IMR-90 (cell line): ENCODE measurements around the gene ANKRD33B.

Experiments
- BHLHE40 ChIP-seq: fragments of 150-350 bp; IDR thresholded peaks from 2 replicates; pipeline ENCODE4 v1.6.1; 2016; ENCODE audit warnings: mild to moderate bottlenecking, low read depth, low read length
- CEBPB ChIP-seq: IDR thresholded peaks from 2 replicates; pipeline ENCODE4 v1.6.1; 2012; ENCODE audit warnings: low read depth, low read length, improper control_type of control experiment
- CTCF ChIP-seq: conservative IDR thresholded peaks from 2 replicates; pipeline ENCODE4 v1.5.1; 2012; ENCODE audit warnings: mild to moderate bottlenecking, low read depth, low read length, improper control_type of control experiment
- FOS ChIP-seq: fragments of 150-350 bp; IDR thresholded peaks from 2 replicates; pipeline ENCODE4 v1.6.1; 2016; ENCODE audit warnings: low read depth, low read length
- MAFK ChIP-seq: IDR thresholded peaks from 2 replicates; pipeline ENCODE4 v1.6.1; 2012; ENCODE audit warnings: low read depth, low read length, improper control_type of control experiment
- MXI1 ChIP-seq: IDR thresholded peaks from 2 replicates; pipeline ENCODE4 v1.6.1; 2012; ENCODE audit warnings: low read depth, mild to moderate bottlenecking, low read length, moderate library complexity, borderline replicate concordance
- NFE2L2 ChIP-seq: fragments of 150-350 bp; IDR thresholded peaks from 2 replicates; pipeline ENCODE4 v1.6.1; 2016; ENCODE audit warnings: low read depth, mild to moderate bottlenecking, low read length
- POLR2A ChIP-seq: IDR thresholded peaks from 2 replicates; pipeline ENCODE4 v1.6.1; 2012; ENCODE audit warnings: mild to moderate bottlenecking, low read depth, low read length
- RAD21 ChIP-seq: IDR thresholded peaks from 2 replicates; pipeline ENCODE4 v1.6.1; 2012; ENCODE audit warnings: low read length, improper control_type of control experiment
- RCOR1 ChIP-seq: IDR thresholded peaks from 2 replicates; pipeline ENCODE4 v1.6.1; 2012; ENCODE audit warnings: mild to moderate bottlenecking, low read length, improper control_type of control experiment; ENCODE audit not compliant: insufficient replicate concordance
- RFX5 ChIP-seq: IDR thresholded peaks from 2 replicates; pipeline ENCODE4 v1.8.0; 2012; ENCODE audit warnings: low read depth, mild to moderate bottlenecking, low read length, moderate library complexity
- SMC3 ChIP-seq: fragments of 150-350 bp; IDR thresholded peaks from 2 replicates; pipeline ENCODE4 v1.6.1; 2016; ENCODE audit warnings: low read depth, mild to moderate bottlenecking, antibody characterized with exemption, low read length, moderate library complexity
- TF ChIP-seq, protein P1 (sequence below): fragments of 150-350 bp; IDR thresholded peaks from 2 replicates; pipeline ENCODE4 v1.6.1; 2016; ENCODE audit warnings: low read depth, mild to moderate bottlenecking, low read length, moderate library complexity, borderline replicate concordance
- TF ChIP-seq, protein P2 (sequence below): fragments of 150-350 bp; IDR thresholded peaks from 2 replicates; pipeline ENCODE4 v1.6.1; 2017; ENCODE audit warnings: mild to moderate bottlenecking, antibody characterized with exemption, low read length, low read depth

- TF ChIP-seq CTCF (no peak), MAFK (no peak), POLR2A (peak; percentile 80), RCOR1 (no peak), NFE2L2 (no peak), BHLHE40 (no peak), CEBPB (no peak), RAD21 (no peak), MXI1 (peak; percentile 8; the same call in 1 of the 2 replicates), RFX5 (no peak), SMC3 (no peak), FOS (no peak)
- TF ChIP-seq, protein P1, sequence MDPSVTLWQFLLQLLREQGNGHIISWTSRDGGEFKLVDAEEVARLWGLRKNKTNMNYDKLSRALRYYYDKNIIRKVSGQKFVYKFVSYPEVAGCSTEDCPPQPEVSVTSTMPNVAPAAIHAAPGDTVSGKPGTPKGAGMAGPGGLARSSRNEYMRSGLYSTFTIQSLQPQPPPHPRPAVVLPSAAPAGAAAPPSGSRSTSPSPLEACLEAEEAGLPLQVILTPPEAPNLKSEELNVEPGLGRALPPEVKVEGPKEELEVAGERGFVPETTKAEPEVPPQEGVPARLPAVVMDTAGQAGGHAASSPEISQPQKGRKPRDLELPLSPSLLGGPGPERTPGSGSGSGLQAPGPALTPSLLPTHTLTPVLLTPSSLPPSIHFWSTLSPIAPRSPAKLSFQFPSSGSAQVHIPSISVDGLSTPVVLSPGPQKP: no peak
- TF ChIP-seq, protein P2, sequence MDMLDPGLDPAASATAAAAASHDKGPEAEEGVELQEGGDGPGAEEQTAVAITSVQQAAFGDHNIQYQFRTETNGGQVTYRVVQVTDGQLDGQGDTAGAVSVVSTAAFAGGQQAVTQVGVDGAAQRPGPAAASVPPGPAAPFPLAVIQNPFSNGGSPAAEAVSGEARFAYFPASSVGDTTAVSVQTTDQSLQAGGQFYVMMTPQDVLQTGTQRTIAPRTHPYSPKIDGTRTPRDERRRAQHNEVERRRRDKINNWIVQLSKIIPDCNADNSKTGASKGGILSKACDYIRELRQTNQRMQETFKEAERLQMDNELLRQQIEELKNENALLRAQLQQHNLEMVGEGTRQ: no peak
Measured at GRCh38 chr5:10563945-10564837, at the start of gene ANKRD33B.
